HG03342 (cell line): ENCODE measurements around the gene HSPA1A.
"Not testable (repeated sequence)": the region's sequence is repeated elsewhere in the genome, so short reads cannot be mapped to it uniquely, and the experiment has no call there.

ENCODE experiments used
- ATAC-seq: cut with Tn5 transposase; IDR thresholded peaks from one replicate; pipeline ENCODE4 v1.9.1; 2021; ENCODE audit warnings: mild to moderate bottlenecking, moderate library complexity; ENCODE audit not compliant: unreplicated experiment

HSPA1A gene

DNA sequence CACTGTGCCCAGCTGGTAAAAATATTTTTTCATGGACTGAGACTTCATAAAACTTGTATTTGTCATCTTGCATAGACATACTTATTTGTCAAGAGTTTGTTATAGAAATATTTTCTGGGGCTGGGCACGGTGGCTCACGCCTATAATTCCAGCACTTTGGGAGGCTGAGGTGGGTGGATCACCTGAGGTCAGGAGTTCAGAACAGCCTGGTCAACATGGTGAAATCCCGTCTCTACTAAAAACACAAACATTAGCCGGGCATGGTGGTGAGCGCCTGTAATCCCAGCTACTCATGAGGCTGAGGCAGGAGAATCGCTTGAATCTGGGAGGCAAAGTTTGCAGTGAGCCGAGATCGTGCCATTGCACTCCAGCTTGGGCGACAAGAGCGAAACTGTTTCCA, 6.7 kb upstream of the HSPA1A start:
- ATAC-seq: not testable (repeated sequence)

DNA sequence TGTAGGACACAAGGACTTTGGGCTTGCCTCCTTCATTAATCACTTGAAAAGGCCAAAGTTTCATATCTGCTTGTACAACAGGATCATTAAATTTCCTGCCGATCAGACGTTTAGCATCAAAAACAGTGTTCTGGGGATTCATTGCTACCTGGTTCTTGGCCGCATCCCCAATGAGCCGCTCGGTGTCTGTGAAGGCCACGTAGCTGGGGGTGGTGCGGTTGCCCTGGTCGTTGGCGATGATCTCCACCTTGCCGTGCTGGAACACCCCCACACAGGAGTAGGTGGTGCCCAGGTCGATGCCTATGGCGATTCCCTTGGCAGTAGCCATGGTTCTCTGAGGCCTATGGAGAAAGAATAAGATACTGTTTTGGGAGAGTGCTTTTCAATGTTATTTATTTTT, 3.7 kb upstream of the HSPA1A start:
- ATAC-seq: no peak

DNA sequence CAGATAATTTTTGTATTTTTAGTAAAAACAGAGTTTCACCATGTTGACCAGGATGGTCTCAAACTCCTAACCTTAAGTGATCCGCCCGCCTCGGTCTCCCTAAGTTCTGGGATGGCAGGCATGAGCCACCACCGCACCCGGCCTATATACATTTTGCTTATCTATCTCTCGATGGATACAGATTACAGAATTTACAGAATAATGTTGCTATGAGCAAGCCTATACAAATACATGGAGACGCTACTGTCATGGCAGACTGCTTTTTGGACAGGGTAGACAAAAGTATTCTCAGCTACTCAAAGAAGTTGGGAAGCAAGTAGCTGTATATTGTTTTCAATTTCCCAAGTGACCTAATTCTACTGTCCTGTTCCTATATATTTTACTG, 1.9 kb upstream of the HSPA1A start:
- ATAC-seq: no peak

DNA sequence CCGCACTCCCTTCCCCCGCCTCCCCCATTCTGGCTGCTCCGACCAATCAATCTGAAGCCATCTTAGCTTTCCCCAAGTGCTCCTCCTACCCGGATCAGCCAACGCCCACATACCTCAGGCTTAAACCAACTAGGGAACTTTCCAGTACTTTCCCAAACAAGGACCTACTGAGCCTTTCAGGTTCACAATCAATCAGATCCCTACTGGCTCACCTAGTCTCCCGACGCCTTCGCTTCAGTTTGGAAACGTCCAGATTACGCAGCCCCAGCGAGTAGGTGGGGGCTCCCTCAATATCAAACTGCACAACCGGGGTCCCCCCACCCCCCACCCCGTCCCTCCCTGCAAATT, 692 bp upstream of the HSPA1A start:
- peak; percentile 44 for ATAC-seq

DNA sequence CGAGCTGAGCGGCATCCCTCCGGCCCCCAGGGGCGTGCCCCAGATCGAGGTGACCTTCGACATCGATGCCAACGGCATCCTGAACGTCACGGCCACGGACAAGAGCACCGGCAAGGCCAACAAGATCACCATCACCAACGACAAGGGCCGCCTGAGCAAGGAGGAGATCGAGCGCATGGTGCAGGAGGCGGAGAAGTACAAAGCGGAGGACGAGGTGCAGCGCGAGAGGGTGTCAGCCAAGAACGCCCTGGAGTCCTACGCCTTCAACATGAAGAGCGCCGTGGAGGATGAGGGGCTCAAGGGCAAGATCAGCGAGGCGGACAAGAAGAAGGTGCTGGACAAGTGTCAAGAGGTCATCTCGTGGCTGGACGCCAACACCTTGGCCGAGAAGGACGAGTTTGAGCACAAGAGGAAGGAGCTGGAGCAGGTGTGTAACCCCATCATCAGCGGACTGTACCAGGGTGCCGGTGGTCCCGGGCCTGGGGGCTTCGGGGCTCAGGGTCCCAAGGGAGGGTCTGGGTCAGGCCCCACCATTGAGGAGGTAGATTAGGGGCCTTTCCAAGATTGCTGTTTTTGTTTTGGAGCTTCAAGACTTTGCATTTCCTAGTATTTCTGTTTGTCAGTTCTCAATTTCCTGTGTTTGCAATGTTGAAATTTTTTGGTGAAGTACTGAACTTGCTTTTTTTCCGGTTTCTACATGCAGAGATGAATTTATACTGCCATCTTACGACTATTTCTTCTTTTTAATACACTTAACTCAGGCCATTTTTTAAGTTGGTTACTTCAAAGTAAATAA, 2.0 kb downstream of the HSPA1A start:
- ATAC-seq: not testable (repeated sequence)

DNA sequence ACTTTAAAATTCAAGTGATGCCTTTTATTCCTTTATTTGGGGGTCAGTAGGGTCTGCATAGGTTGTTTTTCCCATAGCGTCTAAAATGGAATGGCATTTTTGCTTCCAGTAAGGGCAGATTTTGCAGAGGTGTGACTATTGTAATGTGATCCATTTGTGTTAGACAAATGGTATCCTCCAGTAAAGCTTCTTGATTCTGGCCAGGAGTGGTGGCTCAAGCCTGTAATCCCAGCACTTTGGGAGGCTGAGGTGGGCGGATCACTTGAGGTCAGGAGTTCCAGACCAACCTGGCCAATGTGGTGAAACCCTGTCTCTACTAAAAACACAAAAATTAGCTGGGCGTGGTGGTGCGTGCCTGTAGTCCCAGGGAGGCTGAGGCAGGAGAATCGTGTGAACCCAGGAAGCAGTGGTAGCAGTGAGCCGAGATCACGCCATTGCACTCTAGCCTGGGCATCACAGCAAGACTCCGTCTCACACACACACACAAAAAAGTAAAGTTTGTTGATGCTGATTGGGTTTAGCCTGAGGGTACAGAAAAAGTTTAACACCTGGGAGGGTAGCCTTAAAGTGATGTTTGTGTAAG, 2.7 kb downstream of the HSPA1A start:
- ATAC-seq: not testable (repeated sequence)

DNA sequence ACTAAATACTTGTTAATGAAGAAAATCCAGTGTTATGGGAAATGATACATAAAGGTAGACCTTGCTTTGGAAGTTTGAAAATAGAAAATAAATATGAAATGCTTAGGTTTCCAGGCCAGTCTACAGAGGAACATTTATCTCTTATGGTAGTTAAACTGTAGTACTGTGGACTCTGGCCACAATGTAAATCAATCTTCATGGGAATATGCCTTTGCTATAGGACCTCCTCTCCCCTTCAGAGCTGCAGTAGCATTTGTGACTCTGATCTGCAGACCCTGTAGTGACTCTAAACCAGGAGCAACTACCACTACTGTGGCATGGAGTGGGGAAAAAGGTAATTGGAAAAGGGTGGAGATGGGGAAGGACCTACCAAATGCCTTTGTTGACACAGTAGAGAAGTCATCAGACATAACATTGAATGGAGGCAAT, 4.5 kb downstream of the HSPA1A start:
- no peak for ATAC-seq

DNA sequence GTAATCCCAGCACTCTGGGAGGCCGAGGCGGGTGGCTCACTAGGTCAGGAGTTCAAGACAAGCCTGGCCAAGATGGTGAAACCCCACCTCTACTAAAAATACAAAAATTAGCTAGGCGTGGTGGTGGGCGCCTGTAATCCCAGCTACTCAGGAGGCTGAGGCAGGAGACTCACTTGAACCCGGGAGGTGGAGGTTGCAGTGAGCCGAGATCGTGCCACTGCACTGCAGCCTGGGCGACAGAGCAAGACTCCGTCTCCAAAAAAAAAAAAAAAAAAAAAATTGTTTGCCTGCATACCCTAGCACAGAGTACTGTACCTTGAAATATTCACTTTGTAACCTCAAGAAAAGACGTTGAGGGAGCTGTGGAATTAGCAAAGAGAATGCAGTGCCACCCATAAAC, 5.1 kb downstream of the HSPA1A start:
- ATAC-seq: not testable (repeated sequence)

DNA sequence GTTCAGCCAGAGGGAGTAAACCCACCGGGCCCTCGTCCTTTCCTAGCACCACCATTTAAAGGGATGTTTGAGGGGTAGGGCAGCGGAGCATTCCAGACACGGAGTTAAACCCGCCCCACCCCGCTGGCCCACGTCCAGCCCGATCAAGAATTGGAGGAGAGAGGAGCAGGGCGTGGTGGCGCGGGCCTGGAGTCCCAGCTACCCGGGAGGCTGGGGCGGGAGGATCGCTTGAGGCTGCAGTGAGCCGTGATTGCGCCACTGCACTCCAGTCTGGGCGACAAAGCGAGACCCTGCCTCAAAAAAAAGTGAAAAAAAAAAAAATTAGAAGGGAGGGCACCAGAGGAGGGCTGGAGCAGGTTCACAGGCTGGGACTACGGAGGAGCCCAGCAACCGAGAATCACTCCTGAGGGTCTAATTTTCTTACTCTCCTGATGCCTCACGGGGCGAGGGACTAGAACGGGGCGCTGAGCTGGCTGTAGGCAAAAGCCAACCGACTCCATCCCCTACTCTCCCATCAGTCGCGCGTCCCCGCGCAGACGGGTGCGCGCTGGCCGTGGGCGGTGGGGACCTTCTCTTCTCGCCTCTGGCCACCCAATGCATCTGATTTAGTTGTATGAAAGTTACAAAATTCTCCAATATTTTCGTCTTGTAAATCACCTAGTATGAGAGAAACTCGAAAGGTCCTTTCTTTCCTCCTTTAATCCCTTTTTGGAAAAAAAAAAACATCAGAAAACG, 6.1 kb downstream of the HSPA1A start:
- no peak for ATAC-seq

DNA sequence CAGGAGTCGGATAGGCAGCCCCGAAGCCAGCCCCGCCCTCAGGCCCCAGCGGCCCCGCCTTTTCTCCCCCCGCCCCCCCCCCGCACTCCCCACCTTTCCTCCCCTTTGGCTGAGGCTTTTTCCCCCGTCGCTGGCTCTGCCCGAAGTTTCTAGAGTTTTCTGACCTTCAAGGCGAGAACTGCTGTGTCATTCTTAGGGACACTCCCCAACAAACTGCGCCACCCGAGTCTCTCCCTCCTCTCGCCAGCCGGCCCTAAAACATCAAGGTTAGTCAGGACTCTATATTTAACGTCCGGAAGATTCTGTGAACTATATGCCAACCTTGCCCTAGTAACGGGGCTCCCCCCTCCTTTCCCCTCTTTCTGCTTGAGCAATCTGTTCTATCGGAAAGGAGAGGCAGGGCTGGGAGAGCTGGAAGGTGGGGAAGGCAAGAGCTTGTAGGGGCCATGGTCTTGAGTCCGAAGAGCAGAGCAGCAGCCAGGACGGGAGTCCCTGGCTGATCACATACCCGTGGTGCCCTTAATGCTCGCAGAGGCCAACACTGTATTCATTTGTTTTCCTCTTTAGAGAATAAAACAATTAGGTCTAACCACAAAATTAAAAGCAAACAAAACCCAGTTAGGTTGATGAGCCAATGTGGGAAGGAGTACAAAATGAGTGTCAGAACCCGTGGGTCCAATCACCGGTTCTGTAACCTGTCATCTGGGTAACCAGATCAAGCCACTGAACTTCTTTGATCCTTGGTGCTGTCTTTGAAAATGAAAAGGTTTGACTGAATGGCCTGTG, 6.9 kb downstream of the HSPA1A start:
- ATAC-seq: no peak

DNA sequence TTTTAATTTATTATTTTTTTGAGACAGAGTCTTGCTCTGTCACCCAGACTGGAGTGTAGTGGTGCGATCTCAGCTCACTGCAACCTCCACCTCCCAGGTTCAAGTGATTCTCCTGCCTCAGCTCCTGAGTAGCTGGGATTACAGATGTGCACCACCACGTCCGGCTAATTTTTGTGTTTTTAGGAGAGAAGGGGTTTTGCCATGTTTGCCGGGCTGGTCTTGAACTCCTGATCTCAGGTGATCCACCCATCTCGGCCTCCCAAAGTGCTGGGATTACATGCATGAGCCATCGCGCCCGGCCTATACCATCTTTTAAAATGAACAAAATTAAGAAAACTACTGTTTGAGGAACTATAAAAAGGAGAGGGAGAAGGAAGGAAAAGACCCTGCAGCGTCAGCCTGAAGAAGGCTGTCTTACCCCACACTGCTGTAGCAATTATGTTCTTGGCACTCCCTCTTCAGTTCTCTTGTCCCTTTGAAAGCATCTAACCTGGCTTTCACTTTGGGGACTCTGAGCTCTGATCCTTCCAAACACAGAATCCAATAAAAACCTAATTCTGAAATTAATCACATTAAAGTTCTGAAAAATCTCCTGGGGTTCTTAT, 8.4 kb downstream of the HSPA1A start:
- ATAC-seq: not testable (repeated sequence)

DNA sequence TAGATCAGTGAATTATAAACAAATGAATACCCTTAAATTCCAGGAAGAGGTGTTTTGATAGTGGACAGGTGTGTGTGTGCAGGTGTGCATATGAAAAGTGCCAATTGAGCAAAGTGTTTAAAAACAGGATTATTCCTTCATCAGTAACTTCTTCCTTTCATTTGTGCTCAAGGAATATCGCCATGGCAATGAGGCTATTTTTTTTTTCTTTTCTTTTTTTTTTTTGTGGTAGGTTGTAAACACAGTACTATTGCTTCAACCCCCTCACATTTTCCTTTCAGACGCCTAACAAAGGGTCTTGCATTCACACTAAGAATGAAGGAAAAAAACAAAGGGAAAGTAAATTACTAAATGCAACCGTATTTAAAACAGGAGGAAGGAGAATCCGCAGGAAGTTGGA, 10.2 kb downstream of the HSPA1A start:
- no peak for ATAC-seq

DNA sequence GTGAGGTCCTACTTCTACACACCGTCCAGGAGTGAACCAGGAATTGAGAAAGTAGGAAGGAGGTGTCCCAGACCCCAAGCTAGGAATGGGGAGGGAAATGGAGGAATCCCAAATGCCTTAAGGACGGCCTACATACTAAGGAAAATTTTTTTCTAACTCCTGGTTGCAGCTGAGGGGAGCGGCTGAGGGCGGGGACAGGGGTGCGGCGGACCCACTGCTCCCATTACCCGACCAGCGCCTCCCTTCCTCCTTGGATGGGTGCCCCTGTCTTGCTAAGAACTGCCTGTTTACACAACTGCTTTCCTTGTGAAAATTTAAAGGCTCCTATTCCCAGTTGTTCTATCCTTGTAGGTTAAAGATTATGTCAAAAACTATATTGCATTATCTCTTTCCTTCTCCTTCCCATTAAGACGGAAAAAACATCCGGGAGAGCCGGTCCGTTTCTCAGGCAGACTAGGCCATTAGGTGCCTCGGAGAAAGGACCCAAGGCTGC, 11.5 kb downstream of the HSPA1A start:
- ATAC-seq: no peak

DNA sequence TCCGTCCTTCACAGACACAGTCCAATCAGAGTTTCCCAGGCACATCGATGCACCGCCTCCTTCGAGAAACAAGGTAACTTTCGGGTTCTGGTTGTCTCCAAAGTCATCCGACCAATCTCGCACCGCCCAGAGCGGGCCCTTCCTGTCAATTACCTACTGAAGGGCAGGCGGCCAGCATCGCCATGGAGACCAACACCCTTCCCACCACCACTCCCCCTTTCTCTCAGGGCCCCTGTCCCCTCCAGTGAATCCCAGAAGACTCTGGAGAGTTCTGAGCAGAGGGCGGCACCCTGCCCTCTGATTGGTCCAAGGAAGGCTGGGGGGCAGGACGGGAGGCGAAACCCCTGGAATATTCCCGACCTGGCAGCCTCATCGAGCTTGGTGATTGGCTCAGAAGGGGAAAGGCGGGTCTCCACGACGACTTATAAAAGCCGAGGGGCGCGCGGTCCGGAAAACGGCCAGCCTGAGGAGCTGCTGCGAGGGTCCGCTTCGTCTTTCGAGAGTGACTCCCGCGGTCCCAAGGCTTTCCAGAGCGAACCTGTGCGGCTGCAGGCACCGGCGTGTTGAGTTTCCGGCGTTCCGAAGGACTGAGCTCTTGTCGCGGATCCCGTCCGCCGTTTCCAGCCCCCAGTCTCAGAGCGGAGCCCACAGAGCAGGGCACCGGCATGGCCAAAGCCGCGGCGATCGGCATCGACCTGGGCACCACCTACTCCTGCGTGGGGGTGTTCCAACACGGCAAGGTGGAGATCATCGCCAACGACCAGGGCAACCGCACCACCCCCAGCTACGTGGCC, 12.1 kb downstream of the HSPA1A start, which contains the start of gene HSPA1B:
Gene HSPA1B (plus strand): TSS at position 453 of the 794 bp plus-strand sequence. CDS start 213 bp downstream, at position 666.
- ATAC-seq: peak; percentile 62

DNA sequence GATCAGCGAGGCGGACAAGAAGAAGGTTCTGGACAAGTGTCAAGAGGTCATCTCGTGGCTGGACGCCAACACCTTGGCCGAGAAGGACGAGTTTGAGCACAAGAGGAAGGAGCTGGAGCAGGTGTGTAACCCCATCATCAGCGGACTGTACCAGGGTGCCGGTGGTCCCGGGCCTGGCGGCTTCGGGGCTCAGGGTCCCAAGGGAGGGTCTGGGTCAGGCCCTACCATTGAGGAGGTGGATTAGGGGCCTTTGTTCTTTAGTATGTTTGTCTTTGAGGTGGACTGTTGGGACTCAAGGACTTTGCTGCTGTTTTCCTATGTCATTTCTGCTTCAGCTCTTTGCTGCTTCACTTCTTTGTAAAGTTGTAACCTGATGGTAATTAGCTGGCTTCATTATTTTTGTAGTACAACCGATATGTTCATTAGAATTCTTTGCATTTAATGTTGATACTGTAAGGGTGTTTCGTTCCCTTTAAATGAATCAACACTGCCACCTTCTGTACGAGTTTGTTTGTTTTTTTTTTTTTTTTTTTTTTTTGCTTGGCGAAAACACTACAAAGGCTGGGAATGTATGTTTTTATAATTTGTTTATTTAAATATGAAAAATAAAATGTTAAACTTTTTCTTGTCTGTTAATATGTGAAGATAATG, 14.4 kb downstream of the HSPA1A start:
- ATAC-seq: no peak

DNA sequence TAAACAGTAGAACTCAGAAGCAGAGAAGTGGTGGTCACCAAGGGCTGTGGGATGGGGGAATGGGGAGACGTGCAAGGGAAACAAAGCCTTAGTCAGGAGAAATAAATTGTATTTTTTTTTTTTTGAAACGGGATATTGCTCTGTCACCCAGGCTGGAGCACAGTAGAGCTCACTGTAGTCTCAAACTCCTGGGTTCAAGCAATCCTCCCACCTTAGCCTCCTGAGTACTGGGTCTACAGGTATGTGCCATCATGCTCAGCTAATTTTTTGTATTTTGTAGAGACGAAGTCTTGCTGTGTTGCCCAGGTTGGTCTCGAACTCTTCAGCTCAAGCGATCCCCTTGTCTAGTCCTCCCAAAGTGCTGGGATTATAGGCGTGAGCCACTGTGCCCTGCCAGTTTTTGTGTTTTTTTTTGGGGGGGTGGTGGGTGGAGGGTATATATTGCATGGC, 15.6 kb downstream of the HSPA1A start:
- ATAC-seq: no peak

DNA sequence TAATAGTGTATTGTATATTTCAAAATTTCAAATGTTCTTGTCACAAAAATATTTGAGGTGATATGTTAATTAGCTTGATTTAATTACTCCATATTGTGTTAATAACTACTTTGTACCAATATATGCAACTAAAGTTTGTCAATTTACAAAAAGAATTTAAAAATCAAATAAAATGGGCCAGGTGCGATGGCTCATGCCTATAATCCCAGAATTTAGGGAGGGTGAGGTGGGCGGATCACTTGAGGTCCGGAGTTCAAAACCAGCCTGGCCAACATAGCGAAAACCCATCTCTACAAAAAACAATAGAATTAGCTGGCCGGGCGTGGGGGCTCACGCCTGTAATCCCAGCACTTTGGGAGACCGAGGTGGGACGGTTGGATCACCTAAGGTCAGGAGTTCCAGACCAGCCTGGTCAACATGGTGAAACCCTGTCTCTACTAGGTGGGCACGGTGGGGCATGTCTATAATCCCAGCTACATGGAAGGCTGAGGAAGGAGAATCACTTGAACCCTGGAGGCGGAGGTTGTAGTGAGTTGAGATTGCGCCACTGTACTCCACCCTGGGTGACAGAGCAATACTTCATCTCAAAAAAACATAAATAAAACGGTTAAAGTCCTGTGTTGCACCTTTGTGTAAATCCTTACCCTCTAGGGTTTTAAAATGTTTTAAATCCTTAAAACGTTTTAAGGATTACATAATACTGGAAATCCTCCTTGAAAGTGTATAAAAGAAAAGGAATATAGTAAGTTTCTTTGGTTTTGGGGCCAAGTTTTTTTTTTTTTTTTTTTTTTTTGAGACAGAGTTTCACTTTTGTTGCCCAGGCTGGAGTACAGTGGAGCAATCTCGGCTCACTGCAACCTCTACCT, 16.2 kb downstream of the HSPA1A start:
- no peak for ATAC-seq
